ENCODE results near the gene GPC5.

The GPC5 gene

DNA sequence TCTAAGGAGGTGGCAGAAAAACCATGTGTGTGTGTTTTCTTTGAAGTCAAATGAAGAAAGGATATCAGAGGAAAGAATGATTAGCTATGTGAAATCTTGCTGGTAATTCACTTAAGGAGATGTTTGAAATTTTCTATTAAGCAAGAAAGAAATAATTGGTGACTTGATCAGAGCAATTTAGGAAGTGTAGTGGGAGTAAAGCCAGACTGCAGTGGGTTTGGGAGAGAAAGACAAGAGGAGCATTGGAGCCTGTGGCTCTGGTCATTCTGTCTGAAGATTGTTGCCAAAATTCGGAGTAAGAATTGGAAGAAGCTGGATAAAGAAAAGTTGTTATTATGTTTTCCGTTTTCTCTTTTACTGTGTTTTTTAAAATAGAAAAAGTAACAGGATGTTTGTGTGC is 640.5 kb downstream of the GPC5 start:
- no peak for DNase-seq

DNA sequence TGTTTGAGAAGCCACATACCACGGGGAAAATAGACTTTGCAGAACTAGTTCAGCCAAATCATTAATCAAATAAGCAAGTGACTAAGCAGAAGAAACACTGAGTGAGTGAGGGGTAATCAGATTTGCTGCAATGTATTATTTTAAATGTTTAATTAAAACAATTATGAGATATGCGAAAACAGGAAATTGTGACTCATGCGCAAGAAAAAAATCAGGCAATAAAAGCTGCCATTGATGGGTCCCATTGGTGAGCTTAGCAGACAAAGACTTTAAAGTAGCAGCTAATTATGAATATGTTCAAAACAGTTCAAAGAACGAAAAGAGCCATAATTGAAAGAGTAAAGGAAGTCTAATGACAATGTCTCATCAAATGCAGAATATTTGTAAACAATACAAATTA is 644.1 kb downstream of the GPC5 start:
- DNase-seq, result no peak

GRCh38 chr13:92044351-92044750 is 645.9 kb downstream of the GPC5 start:
- no peak for DNase-seq

GRCh38 chr13:92054389-92054788 is 656.0 kb downstream of the GPC5 start:
- DNase-seq, result no peak

DNA sequence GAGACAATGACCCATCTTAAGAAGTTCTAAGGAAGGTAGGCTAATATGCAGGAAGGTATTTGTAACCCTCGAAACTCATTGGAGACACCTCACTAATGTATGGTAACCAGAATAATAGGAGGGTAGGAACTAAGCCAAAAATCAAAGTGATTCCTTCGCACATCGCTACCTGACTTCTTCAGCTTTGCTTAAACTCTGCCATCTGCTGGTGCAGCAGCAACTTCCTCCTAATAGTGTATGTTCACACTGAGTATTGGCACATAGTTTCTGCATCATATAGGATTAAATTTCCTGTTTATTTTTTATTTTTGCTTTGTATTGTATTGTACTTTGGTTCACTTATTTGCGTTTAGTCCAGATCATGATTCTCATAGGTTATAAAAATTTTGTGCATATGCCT is 676.2 kb downstream of the GPC5 start:
- DNase-seq, result no peak

DNA sequence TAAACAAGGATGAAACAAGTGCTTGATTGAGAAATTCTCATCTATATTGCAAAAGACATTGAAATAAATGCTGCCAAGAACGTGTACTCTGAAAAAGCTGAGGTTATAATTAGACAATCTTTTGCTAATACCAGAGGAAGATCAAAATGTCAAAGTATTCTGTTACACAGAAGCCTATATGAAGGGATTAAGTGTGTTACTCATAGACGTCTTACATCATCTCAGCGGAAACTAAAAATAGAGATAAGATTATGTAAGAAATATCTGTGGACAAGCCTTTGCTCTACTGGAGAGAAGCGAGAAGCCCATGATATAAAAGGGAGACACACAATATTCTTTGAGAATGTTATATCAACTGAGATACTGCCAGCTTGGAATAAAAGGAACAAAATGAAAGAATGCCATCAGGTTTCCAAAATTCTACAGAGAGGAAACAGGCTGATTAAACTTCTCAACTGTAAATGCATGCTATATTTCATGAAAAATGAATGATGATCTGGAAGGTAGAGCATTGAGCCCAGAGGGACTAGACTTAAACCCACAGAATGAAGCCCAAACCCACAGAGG is 699.0 kb downstream of the GPC5 start:
- DNase-seq, result no peak

DNA sequence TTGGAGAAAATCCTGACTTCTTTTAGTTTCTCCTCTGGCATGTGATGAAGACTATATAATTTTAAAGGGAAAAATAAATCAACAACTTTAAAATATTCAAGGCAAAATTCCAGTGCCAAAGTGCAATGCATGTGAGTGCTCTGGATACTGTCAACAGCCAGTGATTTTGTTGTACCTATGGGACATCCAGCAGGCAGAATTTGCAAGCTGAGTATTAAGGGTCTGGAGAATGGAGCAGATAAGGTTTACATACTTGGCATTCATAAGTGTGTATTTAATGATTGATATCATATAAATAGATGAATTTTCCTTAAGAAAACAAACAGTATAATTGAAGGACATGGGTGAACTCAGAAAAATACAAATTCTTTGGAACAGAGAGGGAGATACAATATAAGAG is 703.4 kb downstream of the GPC5 start:
- DNase-seq, result no peak

GRCh38 chr13:92103689-92104153 is 705.3 kb downstream of the GPC5 start:
- DNase-seq, result no peak

DNA sequence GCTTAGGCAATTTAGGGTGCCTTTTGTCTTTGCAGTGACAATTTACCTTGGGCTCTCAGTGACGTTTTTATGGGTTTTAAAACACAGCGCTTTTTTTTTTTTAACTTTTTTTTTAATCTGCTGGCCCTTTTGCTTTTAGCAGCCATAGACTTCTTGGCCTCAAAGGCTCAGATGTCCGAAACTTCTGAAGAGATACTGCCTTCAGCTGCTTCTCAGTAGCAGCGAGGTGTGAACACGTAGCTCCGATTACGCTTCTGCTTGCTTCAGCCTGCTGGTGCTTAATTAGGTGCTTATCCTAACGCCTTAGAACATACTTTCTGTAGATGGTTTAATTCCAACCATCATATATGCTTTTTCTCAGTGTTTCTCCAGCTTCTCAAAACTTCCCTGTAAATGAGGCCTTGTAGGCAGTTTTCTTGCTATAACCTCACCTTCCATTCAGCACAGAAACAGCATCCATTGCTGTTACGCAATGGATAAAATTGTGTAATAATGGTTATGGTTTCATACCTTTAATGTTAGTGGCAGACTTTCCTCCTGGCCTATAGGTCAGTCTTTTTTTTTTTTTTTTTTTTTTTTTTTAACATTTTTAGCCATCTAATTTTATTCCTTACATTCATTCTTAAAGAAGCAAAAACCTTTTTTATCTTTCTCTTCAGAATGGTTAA is 723.9 kb downstream of the GPC5 start:
- DNase-seq, result no peak

GRCh38 chr13:92126399-92126798 is 728.0 kb downstream of the GPC5 start:
- DNase-seq, result no peak

DNA sequence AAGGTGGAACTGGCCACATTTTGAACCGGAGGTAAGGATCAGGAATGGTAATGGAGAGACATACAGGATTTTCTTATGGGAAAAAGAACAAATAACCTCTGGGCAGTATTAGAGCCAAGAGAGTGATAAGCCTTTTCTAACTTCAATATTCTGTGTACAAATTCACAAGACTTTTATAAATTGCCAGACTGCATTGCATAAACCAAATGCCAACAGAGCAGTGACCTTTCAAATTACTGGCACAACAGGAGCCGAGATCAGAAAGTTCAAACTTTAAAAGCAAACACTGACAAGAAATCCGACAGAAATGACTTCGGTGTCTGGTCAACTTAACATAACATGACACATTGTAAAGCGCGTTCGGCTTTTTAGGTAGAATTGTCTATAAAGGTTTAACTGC is 737.1 kb downstream of the GPC5 start:
- DNase-seq, result no peak

DNA sequence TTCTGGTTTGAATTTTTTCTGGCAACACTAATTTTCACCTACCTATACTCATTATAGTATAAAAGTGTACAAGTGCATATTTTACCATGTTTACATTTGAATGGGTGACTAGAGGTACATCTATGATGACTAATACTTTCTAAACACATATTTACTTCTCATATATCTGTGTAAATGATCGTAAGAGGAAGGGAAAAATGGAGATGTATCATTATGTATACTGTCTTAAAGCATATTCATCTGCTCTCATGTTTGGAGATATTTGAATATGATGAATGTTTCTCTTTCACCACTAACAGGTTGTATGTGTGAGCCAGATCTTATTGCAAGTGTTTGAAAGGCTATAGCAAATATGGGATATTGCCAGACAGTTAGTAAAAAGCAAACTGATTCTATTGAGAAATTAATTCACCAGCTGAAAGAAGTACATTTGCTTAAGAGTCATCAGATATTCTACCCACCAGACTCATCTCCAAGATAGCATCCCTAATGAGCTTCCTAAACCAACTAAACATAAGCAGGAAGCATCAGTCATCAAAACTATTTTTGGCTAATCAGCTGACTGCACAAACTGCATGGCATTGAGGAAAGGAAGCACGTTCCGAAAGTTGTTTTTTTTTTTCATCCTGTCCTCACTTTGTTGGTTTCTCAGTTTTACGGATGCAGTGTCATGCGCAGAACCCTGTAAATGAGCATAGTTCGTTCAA is 738.2 kb downstream of the GPC5 start:
- no peak for DNase-seq

DNA sequence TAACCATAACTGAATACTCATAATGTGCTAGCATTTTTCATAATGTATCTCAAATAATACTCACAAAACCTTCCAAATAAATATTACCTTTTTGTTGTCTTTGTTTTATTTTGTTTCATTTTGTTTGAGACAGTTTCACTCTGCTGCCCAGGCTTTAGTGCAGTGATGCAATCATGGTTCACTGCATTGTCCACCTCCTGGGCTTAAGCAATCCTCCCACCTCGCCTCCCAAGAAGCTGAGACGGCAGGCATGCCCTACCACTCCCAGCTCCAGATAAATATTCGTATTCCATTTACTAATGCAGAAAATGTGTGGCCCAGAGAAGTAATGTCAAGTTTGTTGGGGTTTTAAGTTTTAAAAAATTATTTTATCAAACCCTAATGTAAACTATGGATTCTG is 739.1 kb downstream of the GPC5 start:
- no peak for DNase-seq

DNA sequence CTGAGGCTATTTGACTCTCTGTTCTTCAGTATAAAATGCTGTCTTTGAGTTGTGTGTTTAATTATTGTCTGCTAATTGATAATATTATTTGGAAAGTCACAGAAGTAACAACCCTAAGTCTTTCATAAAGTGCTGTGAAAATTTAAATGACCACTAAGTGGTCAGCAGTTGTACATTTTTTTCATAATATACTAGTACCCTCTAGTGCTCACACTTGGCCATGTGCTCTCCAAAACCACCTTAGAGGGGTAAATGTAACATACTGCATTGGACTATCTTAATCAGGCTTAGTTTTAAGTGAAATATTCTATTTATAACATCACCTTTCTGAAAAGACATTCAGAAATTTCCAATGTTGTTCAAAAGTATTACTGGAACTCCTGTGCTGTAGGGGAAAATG is 745.3 kb downstream of the GPC5 start:
- no peak for DNase-seq

GRCh38 chr13:92150606-92151005 is 752.2 kb downstream of the GPC5 start:
- no peak for DNase-seq

DNA sequence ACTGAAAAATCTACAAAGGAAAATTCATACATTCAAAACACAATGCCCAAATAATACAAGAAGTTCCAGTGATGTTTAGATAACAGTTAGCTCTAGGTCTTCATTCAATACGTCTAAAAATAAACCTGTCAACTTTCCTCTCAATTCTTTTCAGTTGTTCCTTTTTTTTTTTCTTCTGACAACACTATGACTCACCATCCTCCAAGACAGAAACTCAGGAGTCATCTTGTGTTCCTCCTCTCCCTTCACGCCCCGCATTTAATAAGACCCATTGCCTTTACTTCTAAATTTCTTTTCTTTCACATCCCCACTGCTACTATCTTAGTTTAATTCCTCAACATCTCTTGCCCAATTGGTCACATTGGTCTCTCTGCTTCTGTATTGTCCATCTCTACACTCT is 759.9 kb downstream of the GPC5 start:
- DNase-seq, result no peak

- no peak for DNase-seq
Observed at GRCh38 chr13:92164822-92165221, 766.4 kb downstream of the GPC5 start.

- no peak for DNase-seq
Observed at GRCh38 chr13:92172191-92172590, 773.8 kb downstream of the GPC5 start.

- no peak for DNase-seq
Observed at GRCh38 chr13:92173254-92173653, 774.8 kb downstream of the GPC5 start.

DNA sequence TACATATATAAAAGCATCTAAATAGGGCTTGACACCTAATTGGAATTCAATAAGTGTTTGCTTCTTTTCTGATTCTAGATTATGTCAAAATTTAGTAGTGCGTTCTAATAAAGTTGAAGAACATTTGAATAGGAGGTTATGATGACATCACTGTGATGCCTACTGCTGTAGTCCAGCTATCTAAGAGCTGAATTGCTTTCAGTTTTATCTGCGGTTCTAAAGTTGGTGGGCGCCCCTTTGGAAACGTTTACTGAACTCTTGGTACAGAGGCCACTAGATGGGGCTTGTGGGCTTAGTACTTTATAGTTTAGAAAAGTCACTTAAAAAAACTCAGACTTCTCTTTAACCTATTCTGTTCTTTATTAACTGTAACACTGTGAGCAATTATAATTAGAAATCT is 776.9 kb downstream of the GPC5 start:
- no peak for DNase-seq

GRCh38 chr13:92177966-92178365 is 779.5 kb downstream of the GPC5 start:
- DNase-seq, result no peak

DNA sequence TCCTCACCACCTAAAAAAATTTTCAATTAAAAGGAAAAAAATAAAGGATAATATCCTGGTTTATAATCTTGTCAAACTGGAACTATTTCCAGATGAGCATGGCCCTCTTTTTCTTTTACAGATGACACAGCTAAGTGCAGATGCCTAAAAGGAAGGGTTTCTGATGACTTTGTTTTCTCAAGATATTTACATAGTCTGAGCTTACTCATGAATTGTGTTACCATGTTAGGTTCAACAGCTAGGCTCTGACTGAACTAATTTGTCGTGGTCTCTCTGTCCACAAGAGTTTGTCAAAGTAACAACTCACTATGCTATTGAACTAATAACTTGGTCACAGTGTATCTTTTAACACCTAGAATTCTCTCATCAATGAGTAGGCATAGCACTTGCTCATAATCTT is 780.8 kb downstream of the GPC5 start:
- no peak for DNase-seq

GRCh38 chr13:92187378-92187989 is 789.1 kb downstream of the GPC5 start:
- DNase-seq, result no peak

- DNase-seq, result no peak
Observed at GRCh38 chr13:92188574-92188973, 790.2 kb downstream of the GPC5 start.
